Osteocyte (in vitro differentiated cells): ENCODE data around the gene CSMD2. TPM values are rescaled to one million over a fixed set of nuclear protein-coding genes. Genes with fewer than 3 reads are reported as not detected.

Experiments used
- DNase-seq: peaks from one replicate; pipeline ENCODE4 v3.0.0; 2021; ENCODE audit warnings: mixed read lengths; ENCODE audit not compliant: unreplicated experiment; ENCODE audit errors: extremely low spot score
- H3K27ac Mint-ChIP-seq: one replicate; pipeline ENCODE4 v1.8.0; 2021; ENCODE audit warnings: mild to moderate bottlenecking, mixed read lengths; ENCODE audit not compliant: unreplicated experiment
- H3K27me3 Mint-ChIP-seq: one replicate; pipeline ENCODE4 v1.8.0; 2021; ENCODE audit warnings: mixed read lengths; ENCODE audit not compliant: unreplicated experiment
- H3K36me3 Mint-ChIP-seq: one replicate; pipeline ENCODE4 v1.8.0; 2021; ENCODE audit warnings: mixed read lengths; ENCODE audit not compliant: unreplicated experiment
- H3K4me1 Mint-ChIP-seq: one replicate; pipeline ENCODE4 v1.8.0; 2021; ENCODE audit warnings: mixed read lengths; ENCODE audit not compliant: unreplicated experiment
- H3K4me3 Mint-ChIP-seq: one replicate; pipeline ENCODE4 v1.8.0; 2021; ENCODE audit warnings: mild to moderate bottlenecking, moderate library complexity, mixed read lengths; ENCODE audit not compliant: unreplicated experiment
- H3K9me3 Mint-ChIP-seq: one replicate; pipeline ENCODE4 v1.8.0; 2021; ENCODE audit warnings: mixed read lengths; ENCODE audit not compliant: unreplicated experiment
- total RNA-seq: library from RNA; stranded (reverse); gene quantifications from 2 replicates; pipeline ENCODE4 v1.2.1, GENCODE V29; 2021
- TF ChIP-seq, protein P1 (sequence below): fragments of 200-600 bp; sonication (generic); IDR thresholded peaks from 2 replicates; pipeline ENCODE4 v1.5.0; 2021; ENCODE audit warnings: antibody characterized with exemption, mild to moderate bottlenecking, moderate library complexity

The CSMD2 gene
- total RNA-seq, 1 donor from 2014 or later = not detected

DNA sequence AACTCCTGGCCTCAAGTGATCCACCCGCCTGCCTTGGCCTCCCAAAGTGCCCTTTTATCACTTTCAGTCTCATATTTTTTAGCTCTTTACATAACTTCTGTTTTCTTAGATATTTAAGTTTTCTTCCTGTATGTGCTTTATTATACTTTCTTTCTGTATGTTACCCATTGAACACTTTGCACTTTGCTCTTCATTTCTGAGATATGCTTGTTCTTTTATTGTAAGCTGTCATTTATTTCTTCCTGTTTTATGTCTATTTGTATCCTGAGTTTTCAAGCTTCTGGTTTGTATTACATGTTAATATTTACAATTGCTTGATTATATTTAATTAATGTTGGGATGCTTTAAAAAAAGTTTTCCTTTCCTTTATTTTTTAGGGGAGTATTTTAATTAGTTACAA, 656.9 kb downstream of the CSMD2 start:
- TF ChIP-seq, protein P1, sequence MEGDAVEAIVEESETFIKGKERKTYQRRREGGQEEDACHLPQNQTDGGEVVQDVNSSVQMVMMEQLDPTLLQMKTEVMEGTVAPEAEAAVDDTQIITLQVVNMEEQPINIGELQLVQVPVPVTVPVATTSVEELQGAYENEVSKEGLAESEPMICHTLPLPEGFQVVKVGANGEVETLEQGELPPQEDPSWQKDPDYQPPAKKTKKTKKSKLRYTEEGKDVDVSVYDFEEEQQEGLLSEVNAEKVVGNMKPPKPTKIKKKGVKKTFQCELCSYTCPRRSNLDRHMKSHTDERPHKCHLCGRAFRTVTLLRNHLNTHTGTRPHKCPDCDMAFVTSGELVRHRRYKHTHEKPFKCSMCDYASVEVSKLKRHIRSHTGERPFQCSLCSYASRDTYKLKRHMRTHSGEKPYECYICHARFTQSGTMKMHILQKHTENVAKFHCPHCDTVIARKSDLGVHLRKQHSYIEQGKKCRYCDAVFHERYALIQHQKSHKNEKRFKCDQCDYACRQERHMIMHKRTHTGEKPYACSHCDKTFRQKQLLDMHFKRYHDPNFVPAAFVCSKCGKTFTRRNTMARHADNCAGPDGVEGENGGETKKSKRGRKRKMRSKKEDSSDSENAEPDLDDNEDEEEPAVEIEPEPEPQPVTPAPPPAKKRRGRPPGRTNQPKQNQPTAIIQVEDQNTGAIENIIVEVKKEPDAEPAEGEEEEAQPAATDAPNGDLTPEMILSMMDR = no peak
- H3K27me3 Mint-ChIP-seq = peaks cover 10% of the 10 kb centered on the region

DNA sequence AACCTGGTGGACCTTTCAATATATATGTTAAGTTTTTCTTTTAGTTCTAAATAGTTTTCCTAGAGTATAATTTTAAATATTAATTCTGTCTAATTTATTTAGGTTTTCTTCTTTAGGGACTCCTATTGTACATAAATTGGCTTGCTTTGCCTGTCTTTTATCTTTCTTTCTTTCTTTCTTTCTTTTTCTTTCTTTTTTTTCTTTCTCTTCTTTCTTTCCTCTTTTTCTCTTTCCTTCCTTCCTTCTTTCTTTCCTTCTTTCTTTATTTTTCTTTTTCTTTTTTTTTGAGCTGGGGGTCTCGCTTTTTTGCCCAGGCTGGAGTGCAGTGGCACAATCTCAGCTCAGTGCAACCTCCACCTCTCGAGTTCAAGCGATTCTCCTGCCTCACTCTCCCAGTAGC, 657.4 kb downstream of the CSMD2 start:
- peaks cover 10% of the 10 kb centered on the region for H3K27me3 Mint-ChIP-seq
- H3K9me3 Mint-ChIP-seq = peaks cover under 1% of the 10 kb centered on the region
- no peak overlapping the region for H3K4me3 Mint-ChIP-seq
- DNase-seq = no peak
- no peaks in the 10 kb centered on the region for H3K36me3 Mint-ChIP-seq
- peaks cover 2% of the 10 kb centered on the region for H3K4me1 Mint-ChIP-seq
- H3K27ac Mint-ChIP-seq = no peak overlapping the region
- TF ChIP-seq, protein P1 = no peak

More for the DNA sequence above, 656.9 kb downstream of the CSMD2 start:
- H3K4me3 Mint-ChIP-seq = no peak overlapping the region
- H3K36me3 Mint-ChIP-seq = no peaks in the 10 kb centered on the region
- no peaks in the 10 kb centered on the region for H3K4me1 Mint-ChIP-seq
- H3K9me3 Mint-ChIP-seq = peaks cover 1% of the 10 kb centered on the region
- DNase-seq = no peak
- no peak overlapping the region for H3K27ac Mint-ChIP-seq

DNA sequence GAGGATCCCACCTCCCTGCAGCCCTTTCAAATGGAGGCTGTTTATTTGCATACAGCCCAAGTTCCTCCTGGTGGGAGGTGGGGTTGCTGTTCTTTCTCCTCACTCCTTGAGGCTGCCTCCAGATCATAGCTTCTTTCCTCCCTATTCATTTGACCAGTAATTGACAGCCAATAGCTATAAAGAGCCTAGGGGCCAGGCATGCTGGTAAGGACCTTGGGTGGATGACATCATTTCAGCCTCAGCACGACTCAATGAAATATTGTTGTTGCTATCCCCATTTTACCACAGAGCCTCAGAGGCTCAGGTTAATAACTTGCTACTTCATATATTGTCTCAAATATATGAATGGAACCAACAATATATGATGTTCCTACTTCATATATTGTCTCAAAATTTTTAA, 661.5 kb downstream of the CSMD2 start:
- Mint-ChIP-seq H3K4me3 (no peak overlapping the region), H3K27ac (no peak overlapping the region), H3K4me1 (peaks cover 6% of the 10 kb centered on the region), H3K9me3 (peaks cover 3% of the 10 kb centered on the region), H3K27me3 (peaks cover 6% of the 10 kb centered on the region), H3K36me3 (no peaks in the 10 kb centered on the region)
- no peak for DNase-seq
- TF ChIP-seq, protein P1 = no peak

DNA sequence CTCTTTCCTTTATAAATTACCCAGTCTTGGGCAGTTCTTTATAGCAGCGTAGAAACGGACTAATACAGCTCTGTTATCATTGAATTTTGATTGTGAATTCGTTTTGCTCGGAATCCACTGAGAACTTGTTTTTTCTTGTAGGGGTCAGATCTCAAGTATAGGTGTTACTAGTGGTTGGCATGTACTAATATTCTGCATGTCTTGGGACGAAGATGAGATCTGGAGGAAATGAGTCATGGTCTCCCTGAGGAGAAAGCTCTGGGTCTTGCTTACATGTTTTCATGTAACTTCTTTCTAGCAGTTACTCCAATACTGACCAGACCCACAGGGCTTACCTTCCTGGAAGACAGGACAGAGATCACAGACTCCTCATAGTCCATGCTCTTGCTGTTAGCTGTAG, 662.3 kb downstream of the CSMD2 start:
- no peak overlapping the region for H3K27ac Mint-ChIP-seq
- TF ChIP-seq, protein P1 = no peak
- no peak for DNase-seq
- peaks cover 9% of the 10 kb centered on the region for H3K9me3 Mint-ChIP-seq
- peaks cover 6% of the 10 kb centered on the region for H3K27me3 Mint-ChIP-seq
- peaks cover 6% of the 10 kb centered on the region for H3K4me1 Mint-ChIP-seq
- H3K4me3 Mint-ChIP-seq = no peak overlapping the region
- peaks cover 2% of the 10 kb centered on the region for H3K36me3 Mint-ChIP-seq

DNA sequence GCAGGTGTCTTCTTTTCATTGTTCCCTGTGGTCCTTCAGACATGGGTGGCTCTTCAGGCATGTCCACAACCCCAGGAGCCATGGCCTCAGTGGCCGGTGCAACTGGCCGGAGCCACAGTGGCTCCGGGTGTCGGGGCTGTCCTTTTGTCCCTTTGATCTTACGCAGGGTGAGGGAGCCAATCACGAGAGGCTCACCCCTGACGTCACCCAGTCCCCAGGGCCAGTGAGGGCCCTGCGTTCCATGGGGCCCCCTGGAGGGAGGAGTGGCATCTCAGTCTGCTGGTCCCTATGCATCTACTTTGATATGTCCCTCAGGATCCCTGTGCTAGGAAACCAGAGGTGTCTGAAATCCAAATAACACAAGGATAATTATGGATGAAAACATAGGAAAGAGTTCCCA, 663.3 kb downstream of the CSMD2 start:
- Mint-ChIP-seq H3K27me3 (peaks cover 4% of the 10 kb centered on the region), H3K4me1 (peaks cover 6% of the 10 kb centered on the region), H3K9me3 (peaks cover 18% of the 10 kb centered on the region), H3K4me3 (no peak overlapping the region), H3K27ac (no peak overlapping the region), H3K36me3 (peaks cover 6% of the 10 kb centered on the region)
- TF ChIP-seq, protein P1 = no peak
- no peak for DNase-seq
